ENCODE data around the gene CAAP1.
"Not testable (repeated sequence)": the region's sequence is repeated elsewhere in the genome, so short reads cannot be mapped to it uniquely, and the experiment has no call there.

Gene CAAP1

DNA sequence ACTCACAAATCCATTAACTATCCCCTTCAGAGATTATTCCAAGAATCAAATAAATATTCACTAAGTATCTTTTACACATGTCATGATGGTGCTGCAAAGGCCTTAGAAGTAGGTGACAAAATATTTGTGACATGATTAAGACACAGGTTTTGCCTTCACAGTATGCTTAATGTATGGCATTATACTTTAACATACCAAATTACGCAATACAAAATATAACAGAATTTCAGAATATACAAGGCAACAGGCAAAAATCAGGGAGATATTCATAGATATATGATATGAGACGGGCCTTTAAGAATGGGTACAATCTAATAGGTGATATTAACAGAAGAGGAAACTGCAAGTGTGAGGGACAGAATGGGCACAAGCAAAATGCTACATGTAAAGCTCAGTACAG lies 41.6 kb downstream of the CAAP1 start:
- DNase-seq (ENCODE audit: low read depth in 2 of 3, low spot score in 1 of 3): no peak

DNA sequence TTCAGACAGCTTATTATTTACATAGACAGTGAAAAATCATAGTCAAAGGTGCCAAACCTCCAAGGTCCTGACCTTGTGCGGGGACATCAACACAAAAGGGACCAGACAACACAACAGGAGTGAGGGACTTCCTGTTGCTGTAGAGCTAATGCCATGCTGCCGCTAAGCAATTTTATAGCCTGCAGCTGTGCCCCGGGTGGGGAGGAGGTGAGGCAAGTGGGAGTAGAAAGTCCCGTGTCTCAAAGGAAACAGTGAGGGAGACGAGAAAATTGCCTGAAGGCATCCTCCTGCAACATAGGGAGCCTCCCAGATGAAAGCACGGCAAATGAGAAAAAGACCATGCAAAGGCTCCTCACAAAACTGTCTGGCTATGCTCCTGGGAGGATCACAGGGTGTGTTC lies 58.8 kb downstream of the CAAP1 start:
- no peak for DNase-seq (ENCODE audit: low read depth in 2 of 3, low spot score in 1 of 3)

DNA sequence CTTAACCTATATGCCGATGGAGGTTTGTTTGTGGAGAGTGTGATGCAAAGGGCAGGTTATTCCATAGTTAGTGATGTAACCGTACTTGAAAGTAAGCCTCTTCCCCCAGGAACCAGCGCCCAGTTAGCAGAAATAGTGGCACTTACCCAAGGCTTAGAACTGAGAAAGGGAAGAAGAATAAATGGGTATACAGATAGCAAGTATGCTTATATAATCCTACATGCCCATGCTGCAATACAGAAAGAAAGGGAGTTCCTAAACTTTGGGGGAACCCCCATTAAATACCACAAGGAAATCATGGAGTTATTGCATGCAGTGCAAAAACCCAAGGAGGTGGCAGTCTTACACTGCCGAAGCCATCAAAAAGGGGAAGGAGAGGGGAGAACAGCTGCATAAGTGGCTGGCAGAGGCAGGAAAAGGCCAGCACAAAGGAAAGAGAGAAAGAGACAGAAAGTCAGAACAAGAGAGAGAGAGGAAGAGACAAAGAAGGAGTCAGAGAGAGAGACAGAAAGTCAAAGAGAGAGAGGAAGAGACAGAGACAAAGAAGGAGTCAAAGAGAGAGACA lies 64.1 kb downstream of the CAAP1 start:
- not testable (repeated sequence) for DNase-seq (ENCODE audit: low read depth in 2 of 3, low spot score in 1 of 3)

DNA sequence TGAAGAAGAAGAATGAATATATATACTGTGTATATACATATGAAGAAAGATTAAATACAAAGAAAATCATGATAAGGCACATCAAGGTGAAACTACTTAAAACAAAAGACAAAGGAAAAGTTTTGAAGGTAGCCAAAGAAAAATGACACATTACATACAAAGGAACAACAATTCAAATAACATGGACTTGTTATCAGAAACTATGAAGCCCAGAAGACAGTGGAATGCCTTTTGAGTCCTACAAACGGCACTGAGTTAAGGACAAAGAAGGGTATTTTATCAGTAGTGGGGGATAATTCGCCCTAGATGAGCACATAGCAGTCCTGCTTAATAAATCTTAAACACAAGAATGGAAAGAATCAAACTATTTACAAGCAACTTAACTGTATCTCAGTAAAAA lies 77.8 kb downstream of the CAAP1 start:
- no peak for DNase-seq (ENCODE audit: low read depth in 2 of 3, low spot score in 1 of 3)

DNA sequence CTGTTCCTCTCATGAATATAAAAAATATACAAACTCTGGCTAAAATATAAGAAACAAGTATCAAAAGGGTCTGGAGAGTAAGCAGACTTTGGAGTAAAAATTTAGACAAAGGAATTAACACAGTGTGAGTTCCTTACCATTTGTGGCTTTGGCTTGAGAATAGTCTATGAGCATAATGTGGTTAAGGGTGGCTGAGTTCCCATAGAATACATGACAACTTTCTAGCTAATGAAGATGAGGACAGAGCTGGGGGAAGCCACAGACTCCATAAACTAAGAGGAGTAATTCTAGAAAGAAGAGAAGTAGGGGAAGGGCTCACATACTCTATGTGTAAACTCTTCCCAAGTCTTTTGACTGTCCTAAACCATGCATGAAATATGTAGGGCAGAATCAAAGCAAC lies 79.4 kb downstream of the CAAP1 start:
- DNase-seq (ENCODE audit: low read depth in 2 of 3, low spot score in 1 of 3): no peak

DNA sequence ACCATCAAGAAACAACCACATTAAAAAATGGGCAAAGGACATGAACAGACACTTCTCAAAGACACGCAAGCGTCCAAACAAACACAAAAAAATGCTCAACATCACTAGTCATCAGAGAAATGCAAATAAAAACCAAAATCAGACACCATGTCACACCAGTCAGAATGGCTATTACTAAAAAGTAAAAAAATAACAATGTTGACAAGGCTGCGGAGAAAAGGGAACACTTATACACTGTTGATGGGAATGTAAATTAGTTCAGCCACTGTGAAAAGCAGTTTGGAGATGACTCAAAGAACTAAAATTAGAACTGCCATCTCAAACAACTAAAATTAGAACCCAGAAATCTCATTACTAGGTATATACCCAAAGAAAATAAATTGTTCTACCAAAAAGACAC lies 80.4 kb downstream of the CAAP1 start:
- DNase-seq (ENCODE audit: low read depth in 2 of 3, low spot score in 1 of 3): no peak

DNA sequence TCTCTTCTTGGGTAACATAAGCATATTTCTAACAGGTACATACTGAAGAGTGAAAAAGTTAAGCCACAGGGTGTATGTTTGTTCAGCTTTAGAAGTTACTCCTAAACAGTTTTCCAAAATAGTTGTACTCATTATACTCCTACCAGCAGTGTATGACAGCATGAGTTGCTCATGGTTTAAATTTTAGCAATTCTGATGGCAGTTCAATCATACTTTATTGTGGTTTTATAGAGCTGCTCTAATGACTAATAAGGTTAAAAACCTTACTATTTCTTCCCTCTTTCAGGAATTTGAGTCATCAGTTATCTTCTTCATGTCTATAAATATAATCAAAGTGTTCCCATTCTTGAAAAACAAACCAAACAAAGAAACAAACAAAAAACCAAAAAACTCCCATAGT lies 81.5 kb downstream of the CAAP1 start:
- DNase-seq (ENCODE audit: low read depth in 2 of 3, low spot score in 1 of 3): no peak

DNA sequence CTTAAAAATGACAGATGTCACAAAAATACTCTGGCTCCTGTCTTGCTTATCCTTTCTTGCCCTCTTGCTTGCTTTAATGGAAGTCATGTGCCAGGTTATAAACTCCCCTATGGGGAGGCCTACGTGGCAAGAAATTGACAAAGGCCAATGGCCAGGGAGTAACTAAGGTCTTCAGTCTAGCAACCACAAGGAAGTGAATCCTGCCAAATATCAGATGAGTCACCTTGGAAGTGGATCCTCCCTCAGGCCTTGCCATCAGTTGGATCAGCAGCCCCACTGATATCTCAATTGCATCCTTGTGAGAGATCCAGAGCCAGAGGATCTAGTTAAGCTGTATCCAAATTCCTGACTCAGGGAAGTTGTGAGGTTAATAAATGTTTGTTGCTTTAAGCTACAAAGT lies 82.8 kb downstream of the CAAP1 start:
- no peak for DNase-seq (ENCODE audit: low read depth in 2 of 3, low spot score in 1 of 3)

DNA sequence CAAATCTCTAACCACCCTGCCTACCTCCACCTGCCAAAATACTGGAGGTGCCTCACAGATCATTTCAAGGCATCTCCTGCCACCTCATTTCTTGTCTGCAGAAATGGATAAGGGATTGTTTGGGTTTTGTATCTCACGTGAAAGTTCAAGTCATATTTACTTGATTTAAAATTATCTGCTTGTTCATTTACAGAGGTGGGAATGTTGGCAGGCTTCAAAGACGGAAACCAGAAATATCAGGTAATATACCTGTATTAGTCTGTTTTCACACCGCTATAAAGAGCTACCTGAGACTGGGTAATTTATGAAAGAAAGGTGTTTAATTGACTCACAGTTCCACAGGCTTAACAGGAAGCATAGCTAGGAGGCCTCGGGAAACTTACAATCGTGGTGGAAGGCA lies 85.4 kb downstream of the CAAP1 start:
- DNase-seq (ENCODE audit: low read depth in 2 of 3, low spot score in 1 of 3): no peak

DNA sequence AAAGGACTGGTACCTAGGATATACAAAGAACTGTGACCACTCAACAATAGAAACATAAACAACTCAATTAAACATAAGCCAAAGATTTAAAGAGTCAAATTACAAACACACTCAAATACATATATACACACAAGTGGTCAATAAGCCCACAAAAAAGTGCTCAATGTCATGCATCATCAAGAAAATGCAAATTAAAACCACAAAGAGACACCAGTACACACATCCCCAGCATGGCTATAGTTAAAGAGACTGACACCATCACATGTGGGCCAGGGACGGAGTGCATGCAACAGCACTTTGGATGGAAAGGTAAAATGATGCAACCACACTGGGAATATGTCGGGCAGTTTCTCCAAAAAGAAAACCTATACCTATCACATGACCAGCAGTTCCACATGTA lies 89.7 kb downstream of the CAAP1 start:
- DNase-seq (ENCODE audit: low read depth in 2 of 3, low spot score in 1 of 3): no peak

DNA sequence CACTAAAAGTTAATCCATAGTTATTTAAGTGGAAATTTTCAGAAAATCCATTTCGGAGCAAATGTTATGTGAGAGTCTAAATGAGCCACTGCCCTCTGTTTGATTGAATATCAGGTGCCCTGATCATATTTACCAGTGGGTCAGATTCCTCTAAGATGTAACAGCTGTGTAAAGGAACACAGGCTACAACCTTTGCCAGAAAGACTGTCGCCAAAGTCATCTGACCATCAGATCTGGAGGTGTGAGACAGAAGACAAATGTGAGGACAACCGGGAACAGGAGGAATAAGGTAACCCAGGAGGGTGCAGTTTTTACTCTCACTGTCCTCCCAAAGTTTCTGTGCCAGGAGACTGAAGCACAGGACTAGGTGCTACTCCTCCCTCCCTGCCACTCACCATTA lies 90.8 kb downstream of the CAAP1 start:
- DNase-seq (ENCODE audit: low read depth in 2 of 3, low spot score in 1 of 3): no peak

DNA sequence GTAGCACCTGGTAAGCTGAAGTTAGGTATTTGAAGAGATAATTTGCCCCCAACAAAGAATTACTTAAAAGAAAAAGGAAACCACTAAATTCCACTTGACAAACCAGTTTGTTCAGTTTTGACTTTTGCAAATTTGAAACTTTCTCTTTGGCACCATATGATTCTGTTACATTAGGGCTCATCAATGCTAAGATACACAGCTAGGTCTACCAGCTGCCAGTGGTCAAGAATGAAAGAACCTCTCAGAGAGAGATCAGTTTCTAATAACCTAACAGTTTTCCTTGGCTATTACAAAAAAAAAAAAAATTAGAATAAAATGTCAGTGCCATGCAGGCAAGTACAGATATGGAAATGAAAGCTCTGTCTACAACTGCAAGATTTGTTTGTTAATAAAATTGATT lies 92.3 kb downstream of the CAAP1 start:
- DNase-seq (ENCODE audit: low read depth in 2 of 3, low spot score in 1 of 3): no peak

DNA sequence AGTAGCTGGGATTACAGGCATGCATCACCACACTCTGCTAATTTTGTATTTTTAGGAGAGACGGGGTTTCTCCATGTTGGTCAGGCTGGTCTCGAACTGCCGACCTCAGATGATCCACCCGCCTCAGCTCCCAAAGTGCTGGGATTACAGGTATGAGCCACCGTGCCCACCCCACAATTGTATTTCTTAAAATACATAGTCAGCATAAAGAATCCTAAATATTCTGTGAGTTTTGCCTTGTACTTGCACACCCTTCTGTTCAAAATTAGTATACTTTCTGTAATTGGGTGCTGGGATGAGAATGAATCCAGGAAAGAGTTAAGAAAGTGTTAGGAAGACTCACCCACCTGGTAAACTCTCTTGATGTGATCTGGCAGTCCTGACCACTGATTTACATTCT lies 101.3 kb downstream of the CAAP1 start:
- DNase-seq (ENCODE audit: low read depth in 2 of 3, low spot score in 1 of 3): no peak
